Measurements from ENCODE around the gene WDSUB1.

DNA sequence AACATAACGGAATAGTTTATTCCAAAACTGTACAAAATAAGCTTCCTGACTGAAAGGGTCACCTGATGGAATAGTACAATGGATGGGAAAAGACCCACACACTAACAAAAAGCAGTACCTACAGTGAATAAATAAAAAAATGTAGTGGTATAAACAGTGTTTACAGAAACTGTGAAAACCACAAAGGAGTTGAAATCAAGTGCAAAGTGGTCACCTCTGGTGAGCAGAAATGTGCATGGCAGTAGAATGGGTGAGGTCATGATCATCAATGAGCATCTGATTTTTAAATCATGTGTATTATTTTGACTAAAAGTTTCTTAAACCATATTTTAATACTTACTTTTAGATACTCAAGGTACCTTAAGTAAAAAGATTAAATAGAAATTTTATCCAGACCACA lies 11.4 kb downstream of the WDSUB1 start:
- TF ChIP-seq GATA3 (IDR thresholded peaks at IDR 0.05; ENCODE audit: low read depth, low read length) (no peak), GATA2 (IDR thresholded peaks at IDR 0.05; ENCODE audit: low read depth, low read length) (no peak)
